MM.1S (cell line): ENCODE measurements around the gene KLF1.

Source experiments
- DNase-seq: peaks from one replicate; pipeline ENCODE4 v3.0.0-alpha.2; 2015
- H2AFZ ChIP-seq: fragments of 300-600 bp; sonication (generic); 2 replicates; pipeline ENCODE4 v1.6.0; 2016; ENCODE audit warnings: antibody characterized with exemption, low read length
- H3F3A ChIP-seq: fragments of 300-600 bp; sonication (generic); 2 replicates; pipeline ENCODE4 v1.6.1; 2016; ENCODE audit warnings: mild to moderate bottlenecking, antibody characterized with exemption, low read length, moderate library complexity, mixed read lengths; ENCODE audit not compliant: insufficient read depth
- H3K27ac ChIP-seq: fragments of 300-600 bp; sonication (generic); 2 replicates; pipeline ENCODE4 v1.5.1; 2016; ENCODE audit warnings: mild to moderate bottlenecking, low read length
- H3K27me3 ChIP-seq: fragments of 300-600 bp; sonication (generic); replicated peaks from 2 replicates; pipeline ENCODE4 v1.6.0; 2016; ENCODE audit warnings: low read length; ENCODE audit not compliant: insufficient read depth
- H3K36me3 ChIP-seq: fragments of 300-600 bp; sonication (generic); replicated peaks from 2 replicates; pipeline ENCODE4 v1.6.1; 2016; ENCODE audit warnings: mild to moderate bottlenecking, low read length, mixed read lengths; ENCODE audit not compliant: insufficient read depth
- H3K4me1 ChIP-seq: fragments of 300-600 bp; sonication (generic); 2 replicates; pipeline ENCODE4 v1.6.1; 2016; ENCODE audit warnings: low read length, mixed read lengths
- H3K4me2 ChIP-seq: fragments of 300-600 bp; sonication (generic); 2 replicates; pipeline ENCODE4 v1.6.0; 2016; ENCODE audit warnings: low read depth, low read length
- H3K4me3 ChIP-seq: fragments of 300-600 bp; sonication (generic); 2 replicates; pipeline ENCODE4 v1.5.1; 2016; ENCODE audit warnings: low read length, mixed read lengths
- H3K79me2 ChIP-seq: fragments of 300-600 bp; sonication (generic); 2 replicates; pipeline ENCODE4 v1.6.1; 2016; ENCODE audit warnings: mixed run types, low read length, mixed read lengths
- H3K9ac ChIP-seq: fragments of 300-600 bp; sonication (generic); 2 replicates; pipeline ENCODE4 v1.6.1; 2016; ENCODE audit warnings: low read length, mixed read lengths
- H3K9me2 ChIP-seq: fragments of 300-600 bp; sonication (generic); replicated peaks from 2 replicates; pipeline ENCODE4 v1.6.1; 2016; ENCODE audit warnings: mild to moderate bottlenecking, low read length, mixed read lengths; ENCODE audit not compliant: insufficient read depth
- H3K9me3 ChIP-seq: fragments of 300-600 bp; sonication (generic); replicated peaks from 2 replicates; pipeline ENCODE4 v1.6.1; 2016; ENCODE audit warnings: mild to moderate bottlenecking, low read length, mixed read lengths; ENCODE audit not compliant: insufficient read depth
- H4K20me1 ChIP-seq: fragments of 300-600 bp; sonication (generic); 2 replicates; pipeline ENCODE4 v1.6.1; 2016; ENCODE audit warnings: mild to moderate bottlenecking, low read length, moderate library complexity, mixed read lengths; ENCODE audit not compliant: insufficient read depth
- CTCF ChIP-seq: fragments of 300-600 bp; sonication (generic); IDR thresholded peaks from 2 replicates; pipeline ENCODE4 v1.5.1; 2016; ENCODE audit warnings: antibody characterized with exemption, low read length, mixed read lengths
- EZH2 ChIP-seq: fragments of 300-600 bp; sonication (generic); optimal IDR thresholded peaks from 2 replicates; pipeline ENCODE3; 2017; ENCODE audit warnings: low read depth, mild to moderate bottlenecking, antibody characterized with exemption, low read length, mixed read lengths
- EZH2phosphoT487 ChIP-seq: fragments of 300-600 bp; sonication (generic); IDR thresholded peaks from 2 replicates; pipeline ENCODE4 v1.6.1; 2018; ENCODE audit warnings: antibody characterized with exemption, low read length

The KLF1 gene

DNA sequence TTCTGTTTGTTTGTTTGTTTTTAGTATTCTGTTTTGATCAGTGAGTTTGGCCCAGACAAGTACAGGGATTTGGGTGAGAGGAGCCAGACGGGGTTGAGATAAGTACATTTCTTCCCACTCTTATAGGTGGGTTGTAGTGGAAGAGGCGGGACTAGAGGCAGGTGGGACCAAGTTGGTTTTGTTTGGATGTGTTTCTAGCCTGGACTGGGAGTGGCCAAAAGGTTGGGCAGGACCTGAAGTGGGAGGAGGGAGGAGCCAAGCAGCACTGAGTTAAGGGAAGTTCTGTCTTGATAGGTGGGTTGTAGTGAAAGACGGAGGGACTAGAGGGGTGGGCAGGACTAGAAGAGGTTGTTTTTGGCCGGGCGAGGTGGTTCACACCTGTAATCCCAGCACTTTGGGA is 14.7 kb downstream of the KLF1 start:
- Histone ChIP-seq H4K20me1 (no peaks in the 10 kb centered on the region), H3K9me3 (no peaks in the 10 kb centered on the region), H3K27me3 (no peaks in the 10 kb centered on the region), H3K27ac (no peak overlapping the region), H3F3A (no peaks in the 10 kb centered on the region), H3K9ac (no peak overlapping the region), H2AFZ (no peak overlapping the region), H3K4me1 (no peaks in the 10 kb centered on the region), H3K36me3 (no peaks in the 10 kb centered on the region), H3K4me3 (no peak overlapping the region), H3K4me2 (no peak overlapping the region), H3K9me2 (no peaks in the 10 kb centered on the region), H3K79me2 (no peaks in the 10 kb centered on the region)
- no peak for TF ChIP-seq CTCF
- TF ChIP-seq EZH2: no peak
- no peak for TF ChIP-seq EZH2phosphoT487
- DNase-seq: no peak

GRCh38 chr19:12871681-12872080 is 15.3 kb downstream of the KLF1 start:
- no peak for DNase-seq
- H3F3A ChIP-seq: no peaks in the 10 kb centered on the region
- H3K9ac ChIP-seq: no peak overlapping the region
- no peaks in the 10 kb centered on the region for H3K9me2 ChIP-seq
- TF ChIP-seq EZH2 (no peak), CTCF (no peak), EZH2phosphoT487 (no peak)
- H3K27ac ChIP-seq: no peak overlapping the region
- no peaks in the 10 kb centered on the region for H3K79me2 ChIP-seq
- H3K9me3 ChIP-seq: no peaks in the 10 kb centered on the region
- H4K20me1 ChIP-seq: no peaks in the 10 kb centered on the region
- no peak overlapping the region for H3K4me2 ChIP-seq
- H3K4me3 ChIP-seq: no peak overlapping the region
- H2AFZ ChIP-seq: no peak overlapping the region
- no peaks in the 10 kb centered on the region for H3K36me3 ChIP-seq
- no peaks in the 10 kb centered on the region for H3K4me1 ChIP-seq
- H3K27me3 ChIP-seq: no peaks in the 10 kb centered on the region

DNA sequence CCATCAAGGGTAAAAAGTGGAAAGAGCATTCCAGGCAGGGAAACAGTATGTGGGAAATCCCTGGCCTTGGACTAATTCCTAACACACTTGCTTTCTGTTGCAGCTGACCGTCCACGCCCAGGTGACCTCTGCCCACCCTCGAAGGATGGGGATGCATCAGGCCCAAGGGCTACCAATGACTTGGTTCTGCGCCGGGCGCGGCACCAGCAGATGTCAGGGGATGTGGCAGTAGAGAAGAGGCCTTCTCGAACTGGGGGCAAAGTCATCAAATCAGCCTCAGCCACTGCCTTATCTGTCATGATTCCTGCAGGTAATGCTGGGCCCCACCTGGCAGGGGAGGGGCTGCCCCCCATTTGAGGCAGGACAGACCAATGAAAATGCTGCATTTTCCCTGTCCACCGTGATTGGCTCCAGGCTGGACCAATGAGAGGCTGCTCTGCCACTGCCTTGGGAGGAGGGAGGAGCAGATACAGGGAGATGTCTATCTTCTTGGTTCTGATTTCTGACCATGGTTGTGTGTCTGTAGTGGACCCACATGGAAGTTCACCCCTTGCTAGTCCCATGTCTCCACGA is 18.4 kb downstream of the KLF1 start:
- TF ChIP-seq CTCF (no peak), EZH2phosphoT487 (no peak), EZH2 (no peak)
- no peaks in the 10 kb centered on the region for H4K20me1 ChIP-seq
- no peak overlapping the region for H3K27ac ChIP-seq

More for the DNA sequence above, 18.4 kb downstream of the KLF1 start:
- no peak for DNase-seq
- H3K27me3 ChIP-seq: peaks cover 15% of the 10 kb centered on the region
- no peak overlapping the region for H3K9ac ChIP-seq
- no peaks in the 10 kb centered on the region for H3K4me1 ChIP-seq
- no peak overlapping the region for H3K4me3 ChIP-seq
- H3K79me2 ChIP-seq: no peaks in the 10 kb centered on the region
- no peaks in the 10 kb centered on the region for H3K9me3 ChIP-seq
- no peak overlapping the region for H3K4me2 ChIP-seq
- H3F3A ChIP-seq: no peaks in the 10 kb centered on the region
- no peak overlapping the region for H2AFZ ChIP-seq
- no peaks in the 10 kb centered on the region for H3K9me2 ChIP-seq
- no peaks in the 10 kb centered on the region for H3K36me3 ChIP-seq
